Measurements from ENCODE around the gene TCF12. TPM values are rescaled to one million over a fixed set of nuclear protein-coding genes. Genes with fewer than 3 reads are reported as not detected.
A peak's percentile ranks its signal among the peaks of the same experiment; 100 is the strongest.

TCF12 gene
- total RNA-seq, 1 donor from 2014 or later: 112 TPM

- Histone ChIP-seq H3K9me3 (ENCODE audit: insufficient read depth, low read depth, low read length) (no peaks in the 10 kb centered on the region), H3K79me2 (ENCODE audit: insufficient read depth, low read length) (peaks cover 42% of the 10 kb centered on the region), H3K36me3 (ENCODE audit: insufficient read depth, low read length) (no peaks in the 10 kb centered on the region), H3K27ac (ENCODE audit: low read depth, low read length) (no peak overlapping the region), H2AFZ (ENCODE audit: low read depth, low read length) (no peak overlapping the region), H3K4me2 (ENCODE audit: low read length) (no peak overlapping the region), H4K20me1 (ENCODE audit: insufficient read depth, low read length) (peaks cover 41% of the 10 kb centered on the region), H3K27me3 (ENCODE audit: insufficient read depth, low read length) (no peaks in the 10 kb centered on the region), H3K4me1 (ENCODE audit: insufficient read depth, low read length) (no peaks in the 10 kb centered on the region), H3K4me3 (ENCODE audit: insufficient read depth, low read depth, low read length) (no peak overlapping the region), H3K9ac (ENCODE audit: low read length) (no peak overlapping the region)
- peaks cover 13% of the 10 kb centered on the region for H3K4me1 Mint-ChIP-seq (ENCODE audit: low read depth, unreplicated experiment)
- peak; percentile 40 for DNase-seq (ENCODE audit: low read depth)
- H3K4me3 Mint-ChIP-seq (ENCODE audit: unreplicated experiment): no peak overlapping the region
- FAIRE-seq: no peak
- TF ChIP-seq EZH2 (IDR thresholded peaks at IDR 0.05; ENCODE audit: insufficient read depth, low read length): no peak
- TF ChIP-seq, protein P1, sequence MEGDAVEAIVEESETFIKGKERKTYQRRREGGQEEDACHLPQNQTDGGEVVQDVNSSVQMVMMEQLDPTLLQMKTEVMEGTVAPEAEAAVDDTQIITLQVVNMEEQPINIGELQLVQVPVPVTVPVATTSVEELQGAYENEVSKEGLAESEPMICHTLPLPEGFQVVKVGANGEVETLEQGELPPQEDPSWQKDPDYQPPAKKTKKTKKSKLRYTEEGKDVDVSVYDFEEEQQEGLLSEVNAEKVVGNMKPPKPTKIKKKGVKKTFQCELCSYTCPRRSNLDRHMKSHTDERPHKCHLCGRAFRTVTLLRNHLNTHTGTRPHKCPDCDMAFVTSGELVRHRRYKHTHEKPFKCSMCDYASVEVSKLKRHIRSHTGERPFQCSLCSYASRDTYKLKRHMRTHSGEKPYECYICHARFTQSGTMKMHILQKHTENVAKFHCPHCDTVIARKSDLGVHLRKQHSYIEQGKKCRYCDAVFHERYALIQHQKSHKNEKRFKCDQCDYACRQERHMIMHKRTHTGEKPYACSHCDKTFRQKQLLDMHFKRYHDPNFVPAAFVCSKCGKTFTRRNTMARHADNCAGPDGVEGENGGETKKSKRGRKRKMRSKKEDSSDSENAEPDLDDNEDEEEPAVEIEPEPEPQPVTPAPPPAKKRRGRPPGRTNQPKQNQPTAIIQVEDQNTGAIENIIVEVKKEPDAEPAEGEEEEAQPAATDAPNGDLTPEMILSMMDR (IDR thresholded peaks at IDR 0.05; ENCODE audit: insufficient read depth, low read depth, low read length): no peak
- no peaks in the 10 kb centered on the region for H3K9me3 Mint-ChIP-seq (ENCODE audit: unreplicated experiment)
- H3K36me3 Mint-ChIP-seq (ENCODE audit: low read depth, unreplicated experiment): peaks cover 2% of the 10 kb centered on the region
- H3K27me3 Mint-ChIP-seq (ENCODE audit: low read depth, unreplicated experiment): no peaks in the 10 kb centered on the region
- no peak overlapping the region for H3K27ac Mint-ChIP-seq (ENCODE audit: unreplicated experiment)
Observed at GRCh38 chr15:57112178-57112577, 193.7 kb downstream of the TCF12 start.

DNA sequence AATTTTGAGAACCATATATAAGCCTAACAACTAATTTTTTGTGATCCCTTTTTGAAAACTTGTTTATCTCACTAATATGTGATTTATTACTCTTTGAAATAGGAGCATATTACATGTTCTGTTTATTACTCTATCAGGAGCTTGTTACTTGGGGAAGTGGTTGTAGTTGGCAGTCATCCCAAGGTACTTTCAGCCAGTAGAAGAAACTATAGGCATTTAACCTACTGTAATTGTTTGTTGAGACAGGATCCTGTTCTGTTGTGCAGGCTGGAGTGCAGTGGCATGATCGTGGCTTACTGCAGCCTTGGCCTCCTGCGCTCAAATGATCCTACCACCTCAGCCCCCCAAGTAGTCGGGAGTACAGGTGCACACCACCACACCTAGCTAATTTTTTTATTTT, 195.6 kb downstream of the TCF12 start:
- H3K9me3 ChIP-seq (ENCODE audit: insufficient read depth, low read depth, low read length): no peaks in the 10 kb centered on the region
- no peak overlapping the region for H3K27ac ChIP-seq (ENCODE audit: low read depth, low read length)
- H3K4me1 Mint-ChIP-seq (ENCODE audit: low read depth, unreplicated experiment): peaks cover 25% of the 10 kb centered on the region
- peaks cover 42% of the 10 kb centered on the region for H4K20me1 ChIP-seq (ENCODE audit: insufficient read depth, low read length)
- peaks cover 2% of the 10 kb centered on the region for H3K36me3 Mint-ChIP-seq (ENCODE audit: low read depth, unreplicated experiment)
- H3K9me3 Mint-ChIP-seq (ENCODE audit: unreplicated experiment): no peaks in the 10 kb centered on the region
- no peak overlapping the region for H3K4me2 ChIP-seq (ENCODE audit: low read length)
- H3K27me3 ChIP-seq (ENCODE audit: insufficient read depth, low read length): no peaks in the 10 kb centered on the region
- no peak overlapping the region for H3K4me3 Mint-ChIP-seq (ENCODE audit: unreplicated experiment)
- no peak overlapping the region for H2AFZ ChIP-seq (ENCODE audit: low read depth, low read length)
- DNase-seq (ENCODE audit: low read depth) (peak; percentile 45), FAIRE-seq (no peak)
- no peaks in the 10 kb centered on the region for H3K27me3 Mint-ChIP-seq (ENCODE audit: low read depth, unreplicated experiment)
- H3K27ac Mint-ChIP-seq (ENCODE audit: unreplicated experiment): no peak overlapping the region
- peaks cover 9% of the 10 kb centered on the region for H3K4me1 ChIP-seq (ENCODE audit: insufficient read depth, low read length)
- TF ChIP-seq EZH2 (IDR thresholded peaks at IDR 0.05; ENCODE audit: insufficient read depth, low read length): no peak
- TF ChIP-seq, protein P1 (IDR thresholded peaks at IDR 0.05; ENCODE audit: insufficient read depth, low read depth, low read length): no peak
- H3K36me3 ChIP-seq (ENCODE audit: insufficient read depth, low read length): no peaks in the 10 kb centered on the region
- H3K9ac ChIP-seq (ENCODE audit: low read length): no peak overlapping the region
- H3K4me3 ChIP-seq (ENCODE audit: insufficient read depth, low read depth, low read length): no peak overlapping the region
- peaks cover 41% of the 10 kb centered on the region for H3K79me2 ChIP-seq (ENCODE audit: insufficient read depth, low read length)

GRCh38 chr15:57118013-57118799, 199.8 kb downstream of the TCF12 start:
- Mint-ChIP-seq H3K4me3 (ENCODE audit: unreplicated experiment) (no peak overlapping the region), H3K36me3 (ENCODE audit: low read depth, unreplicated experiment) (no peaks in the 10 kb centered on the region), H3K27me3 (ENCODE audit: low read depth, unreplicated experiment) (no peaks in the 10 kb centered on the region), H3K27ac (ENCODE audit: unreplicated experiment) (peak overlapping the region; percentile 84), H3K4me1 (ENCODE audit: low read depth, unreplicated experiment) (peaks cover 46% of the 10 kb centered on the region), H3K9me3 (ENCODE audit: unreplicated experiment) (no peaks in the 10 kb centered on the region)
- Histone ChIP-seq H3K27me3 (ENCODE audit: insufficient read depth, low read length) (no peaks in the 10 kb centered on the region), H3K36me3 (ENCODE audit: insufficient read depth, low read length) (no peaks in the 10 kb centered on the region), H3K4me1 (ENCODE audit: insufficient read depth, low read length) (peaks cover 9% of the 10 kb centered on the region), H3K9me3 (ENCODE audit: insufficient read depth, low read depth, low read length) (no peaks in the 10 kb centered on the region), H3K4me3 (ENCODE audit: insufficient read depth, low read depth, low read length) (no peak overlapping the region), H3K79me2 (ENCODE audit: insufficient read depth, low read length) (peaks cover 60% of the 10 kb centered on the region), H3K9ac (ENCODE audit: low read length) (no peak overlapping the region), H2AFZ (ENCODE audit: low read depth, low read length) (no peak overlapping the region), H3K27ac (ENCODE audit: low read depth, low read length) (peak overlapping the region; percentile 8), H4K20me1 (ENCODE audit: insufficient read depth, low read length) (peaks cover 30% of the 10 kb centered on the region), H3K4me2 (ENCODE audit: low read length) (peak overlapping the region; percentile 21)
- peak; percentile 53 for DNase-seq (ENCODE audit: low read depth)
- TF ChIP-seq, protein P1 (IDR thresholded peaks at IDR 0.05; ENCODE audit: insufficient read depth, low read depth, low read length): no peak
- no peak for TF ChIP-seq EZH2 (IDR thresholded peaks at IDR 0.05; ENCODE audit: insufficient read depth, low read length)
- FAIRE-seq: peak; percentile 9
